HEK293 (cell line): ENCODE measurements around the gene IZUMO2.

Experiments
- BCL11B ChIP-seq: fragments of 450-650 bp; formaldehyde crosslinking; IDR thresholded peaks from 2 replicates; pipeline ENCODE4 v1.5.1; 2016; ENCODE audit warnings: low read depth, missing biosample characterization, missing genetic modification characterization
- BCL6B ChIP-seq: fragments of 450-650 bp; formaldehyde crosslinking; IDR thresholded peaks from 2 replicates; pipeline ENCODE4 v1.5.1; 2017; ENCODE audit warnings: missing biosample characterization, missing genetic modification characterization
- EGR2 ChIP-seq: fragments of 450-650 bp; formaldehyde crosslinking; IDR thresholded peaks from 2 replicates; pipeline ENCODE4 v1.5.1; 2016; ENCODE audit warnings: low read depth, missing biosample characterization, missing genetic modification characterization
- HIC1 ChIP-seq: fragments of 450-650 bp; formaldehyde crosslinking; IDR thresholded peaks from 2 replicates; pipeline ENCODE4 v1.5.1; 2016; ENCODE audit warnings: missing biosample characterization, missing genetic modification characterization
- HOXD13 ChIP-seq: sonication (generic); formaldehyde crosslinking; IDR thresholded peaks from 2 replicates; pipeline ENCODE4 v1.8.0; 2022; ENCODE audit warnings: missing genetic modification reagents, borderline replicate concordance
- PATZ1 ChIP-seq: fragments of 450-650 bp; formaldehyde crosslinking; IDR thresholded peaks from 2 replicates; pipeline ENCODE4 v1.5.1; 2016; ENCODE audit warnings: missing biosample characterization, missing genetic modification characterization
- PBX3 ChIP-seq: sonication (generic); formaldehyde crosslinking; IDR thresholded peaks from 2 replicates; pipeline ENCODE4 v1.8.1; 2022; ENCODE audit warnings: mild to moderate bottlenecking, moderate library complexity, missing genetic modification reagents
- TRIM28 ChIP-seq: IDR thresholded peaks from 2 replicates; pipeline ENCODE4 v1.6.1; 2011; ENCODE audit warnings: low read length, control low read depth, borderline replicate concordance
- WT1 ChIP-seq: fragments of 450-650 bp; formaldehyde crosslinking; IDR thresholded peaks from 2 replicates; pipeline ENCODE4 v1.5.1; 2016; ENCODE audit warnings: missing biosample characterization, missing genetic modification characterization
- ZBTB20 ChIP-seq: fragments of 450-650 bp; formaldehyde crosslinking; IDR thresholded peaks from 2 replicates; pipeline ENCODE4 v1.5.1; 2016; ENCODE audit warnings: missing biosample characterization, missing genetic modification characterization
- ZBTB26 ChIP-seq: fragments of 450-650 bp; formaldehyde crosslinking; optimal IDR thresholded peaks from 2 replicates; pipeline ENCODE3; 2016; ENCODE audit warnings: missing biosample characterization, mild to moderate bottlenecking, missing genetic modification characterization
- ZFP69B ChIP-seq: fragments of 450-650 bp; formaldehyde crosslinking; IDR thresholded peaks from 2 replicates; pipeline ENCODE4 v1.5.1; 2016; ENCODE audit warnings: missing biosample characterization, missing genetic modification characterization
- ZIC2 ChIP-seq: fragments of 450-650 bp; formaldehyde crosslinking; IDR thresholded peaks from 2 replicates; pipeline ENCODE4 v1.5.1; 2016; ENCODE audit warnings: missing biosample characterization, missing genetic modification characterization
- ZNF114 ChIP-seq: fragments of 450-650 bp; formaldehyde crosslinking; IDR thresholded peaks from 2 replicates; pipeline ENCODE4 v1.5.0; 2017; ENCODE audit warnings: missing biosample characterization, missing genetic modification characterization
- ZNF132 ChIP-seq: fragments of 450-650 bp; formaldehyde crosslinking; IDR thresholded peaks from 2 replicates; pipeline ENCODE4 v1.5.1; 2017; ENCODE audit warnings: missing biosample characterization, missing genetic modification characterization, borderline replicate concordance
- ZNF18 ChIP-seq: fragments of 450-650 bp; formaldehyde crosslinking; IDR thresholded peaks from 2 replicates; pipeline ENCODE4 v1.5.1; 2016; ENCODE audit warnings: missing biosample characterization, missing genetic modification characterization
- ZNF214 ChIP-seq: fragments of 450-650 bp; formaldehyde crosslinking; IDR thresholded peaks from 2 replicates; pipeline ENCODE4 v1.5.1; 2017; ENCODE audit warnings: missing biosample characterization, mild to moderate bottlenecking, missing genetic modification characterization, borderline replicate concordance
- ZNF341 ChIP-seq: fragments of 450-650 bp; formaldehyde crosslinking; IDR thresholded peaks from 2 replicates; pipeline ENCODE4; 2016; ENCODE audit warnings: low read depth, missing biosample characterization, missing genetic modification characterization
- ZNF416 ChIP-seq: fragments of 450-650 bp; formaldehyde crosslinking; IDR thresholded peaks from 2 replicates; pipeline ENCODE4 v1.5.1; 2016; ENCODE audit warnings: missing biosample characterization, missing genetic modification characterization
- ZNF473 ChIP-seq: fragments of 450-650 bp; formaldehyde crosslinking; IDR thresholded peaks from 2 replicates; pipeline ENCODE4 v1.5.1; 2017; ENCODE audit warnings: missing biosample characterization, missing genetic modification characterization
- ZNF488 ChIP-seq: fragments of 450-650 bp; formaldehyde crosslinking; IDR thresholded peaks from 2 replicates; pipeline ENCODE4 v1.5.1; 2016; ENCODE audit warnings: missing biosample characterization, missing genetic modification characterization
- ZNF501 ChIP-seq: fragments of 450-650 bp; formaldehyde crosslinking; IDR thresholded peaks from 2 replicates; pipeline ENCODE4 v1.5.1; 2016; ENCODE audit warnings: missing biosample characterization, missing genetic modification characterization
- ZNF521 ChIP-seq: fragments of 450-650 bp; formaldehyde crosslinking; IDR thresholded peaks from 2 replicates; pipeline ENCODE4 v1.5.1; 2017; ENCODE audit warnings: missing biosample characterization, mild to moderate bottlenecking, missing genetic modification characterization
- ZNF549 ChIP-seq: fragments of 450-650 bp; IDR thresholded peaks from 2 replicates; pipeline ENCODE4 v1.5.1; 2018; ENCODE audit warnings: missing biosample characterization, missing genetic modification characterization, mild to moderate bottlenecking, inconsistent platforms, moderate library complexity
- ZNF558 ChIP-seq: fragments of 450-650 bp; formaldehyde crosslinking; IDR thresholded peaks from 2 replicates; pipeline ENCODE4 v1.5.1; 2016; ENCODE audit warnings: missing biosample characterization, missing genetic modification characterization
- ZNF624 ChIP-seq: fragments of 450-650 bp; formaldehyde crosslinking; IDR thresholded peaks from 2 replicates; pipeline ENCODE4 v1.5.1; 2017; ENCODE audit warnings: missing biosample characterization, missing genetic modification characterization
- ZNF664 ChIP-seq: fragments of 450-650 bp; formaldehyde crosslinking; IDR thresholded peaks from 2 replicates; pipeline ENCODE4 v1.5.1; 2016; ENCODE audit warnings: missing biosample characterization, missing genetic modification characterization
- ZNF701 ChIP-seq: fragments of 450-650 bp; formaldehyde crosslinking; IDR thresholded peaks from 2 replicates; pipeline ENCODE4 v1.5.1; 2016; ENCODE audit warnings: missing biosample characterization, missing genetic modification characterization
- ZNF777 ChIP-seq: fragments of 450-650 bp; formaldehyde crosslinking; IDR thresholded peaks from 2 replicates; pipeline ENCODE4 v1.5.1; 2017; ENCODE audit warnings: missing biosample characterization, missing genetic modification characterization, borderline replicate concordance
- ZXDB ChIP-seq: fragments of 450-650 bp; formaldehyde crosslinking; IDR thresholded peaks from 2 replicates; pipeline ENCODE4 v1.5.1; 2016; ENCODE audit warnings: missing biosample characterization, missing genetic modification characterization

IZUMO2 gene

GRCh38 chr19:50203281-50204080, 40.4 kb upstream of the IZUMO2 start, which contains the start of gene MYH14 (continued):
- TF ChIP-seq HIC1 (peak; percentile 50; the same call in 1 of the 2 replicates), ZNF701 (tag by site-specific recombination) (no peak), ZFP69B (tag by site-specific recombination) (no peak), ZBTB20 (tag by site-specific recombination) (peak; percentile 49), ZNF521 (tag by site-specific recombination) (no peak), HOXD13 (CRISPR knock-in tag) (no peak), ZNF341 (tag by site-specific recombination) (no peak), PATZ1 (tag by site-specific recombination) (peak; percentile 48; the same call in 1 of the 2 replicates), ZIC2 (tag by site-specific recombination) (0 out of 2 replicates have a peak, but pooled peaks have one; percentile 9), PBX3 (CRISPR knock-in tag) (peak; percentile 88), ZNF501 (tag by site-specific recombination) (no peak), ZNF549 (tag by site-specific recombination) (no peak), ZNF214 (tag by site-specific recombination) (no peak), BCL6B (tag by site-specific recombination) (no peak), ZNF488 (tag by site-specific recombination) (no peak), ZBTB26 (tag by site-specific recombination) (peak; percentile 61), BCL11B (no peak), EGR2 (tag by site-specific recombination) (peak; percentile 26; the same call in 1 of the 2 replicates), WT1 (no peak), ZNF558 (no peak), TRIM28 (no peak), ZNF18 (tag by site-specific recombination) (no peak), ZNF473 (tag by site-specific recombination) (no peak), ZXDB (tag by site-specific recombination) (0 out of 2 replicates have a peak, but pooled peaks have one; percentile 11), ZNF416 (no peak), ZNF624 (tag by site-specific recombination) (no peak), ZNF114 (tag by site-specific recombination) (no peak), ZNF777 (tag by site-specific recombination) (no peak), ZNF664 (tag by site-specific recombination) (no peak), ZNF132 (tag by site-specific recombination) (no peak)
